ENCODE measurements around the gene DCAF10.

- TF ChIP-seq POLR2A (IDR thresholded peaks at IDR 0.05) (no peak), CTCF (IDR thresholded peaks at IDR 0.05) (no peak)
These were observed 115.4 kb downstream of the DCAF10 start for GRCh38 chr9:37915911-37916470.
